IPS-18a (cell line): ENCODE results near the gene MGMT.

ENCODE experiments used
- H3K27ac ChIP-seq: one replicate; pipeline ENCODE4 v1.5.1; 2013; ENCODE audit warnings: low read length
- H3K27me3 ChIP-seq: one replicate; pipeline ENCODE4 v1.6.1; 2013; ENCODE audit warnings: mild to moderate bottlenecking, low read length; ENCODE audit not compliant: control insufficient read depth, insufficient read depth
- H3K36me3 ChIP-seq: one replicate; pipeline ENCODE4 v1.6.1; 2013; ENCODE audit warnings: low read depth, low read length; ENCODE audit not compliant: control insufficient read depth
- H3K4me1 ChIP-seq: one replicate; pipeline ENCODE4 v1.6.1; 2013; ENCODE audit warnings: low read depth, low read length; ENCODE audit not compliant: control insufficient read depth
- H3K4me3 ChIP-seq: one replicate; pipeline ENCODE4 v1.5.1; 2013; ENCODE audit warnings: low read length
- H3K9ac ChIP-seq: one replicate; pipeline ENCODE4 v1.6.1; 2013; ENCODE audit warnings: mild to moderate bottlenecking, low read length, moderate library complexity
- H3K9me3 ChIP-seq: one replicate; pipeline ENCODE4 v1.6.1; 2013; ENCODE audit warnings: low read depth, low read length; ENCODE audit not compliant: control insufficient read depth

MGMT gene

DNA sequence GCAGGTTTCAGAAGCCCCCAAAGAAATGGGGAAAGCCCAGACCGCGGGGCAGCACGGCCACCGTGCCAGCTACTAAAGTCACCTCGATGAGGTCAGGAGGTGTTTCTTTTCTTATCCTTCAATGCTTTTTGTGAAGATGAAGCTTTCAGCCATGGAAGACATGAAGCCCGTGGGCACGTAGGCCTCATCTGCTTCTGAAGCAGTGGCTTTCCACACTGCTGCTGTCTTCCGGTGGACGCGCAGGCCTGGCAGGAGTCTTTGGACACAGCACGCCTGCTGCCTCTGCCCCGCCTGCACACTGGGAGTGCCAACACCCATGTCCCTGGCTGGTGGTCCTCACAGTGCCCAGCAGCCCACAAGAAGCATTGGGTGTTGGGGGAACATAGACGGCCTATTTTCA is 311.5 kb downstream of the MGMT start:
- Histone ChIP-seq H3K4me1 (no peaks in the 10 kb centered on the region), H3K4me3 (no peak overlapping the region), H3K9me3 (no peaks in the 10 kb centered on the region), H3K36me3 (no peaks in the 10 kb centered on the region), H3K27ac (no peak overlapping the region), H3K27me3 (no peaks in the 10 kb centered on the region), H3K9ac (no peak overlapping the region)

DNA sequence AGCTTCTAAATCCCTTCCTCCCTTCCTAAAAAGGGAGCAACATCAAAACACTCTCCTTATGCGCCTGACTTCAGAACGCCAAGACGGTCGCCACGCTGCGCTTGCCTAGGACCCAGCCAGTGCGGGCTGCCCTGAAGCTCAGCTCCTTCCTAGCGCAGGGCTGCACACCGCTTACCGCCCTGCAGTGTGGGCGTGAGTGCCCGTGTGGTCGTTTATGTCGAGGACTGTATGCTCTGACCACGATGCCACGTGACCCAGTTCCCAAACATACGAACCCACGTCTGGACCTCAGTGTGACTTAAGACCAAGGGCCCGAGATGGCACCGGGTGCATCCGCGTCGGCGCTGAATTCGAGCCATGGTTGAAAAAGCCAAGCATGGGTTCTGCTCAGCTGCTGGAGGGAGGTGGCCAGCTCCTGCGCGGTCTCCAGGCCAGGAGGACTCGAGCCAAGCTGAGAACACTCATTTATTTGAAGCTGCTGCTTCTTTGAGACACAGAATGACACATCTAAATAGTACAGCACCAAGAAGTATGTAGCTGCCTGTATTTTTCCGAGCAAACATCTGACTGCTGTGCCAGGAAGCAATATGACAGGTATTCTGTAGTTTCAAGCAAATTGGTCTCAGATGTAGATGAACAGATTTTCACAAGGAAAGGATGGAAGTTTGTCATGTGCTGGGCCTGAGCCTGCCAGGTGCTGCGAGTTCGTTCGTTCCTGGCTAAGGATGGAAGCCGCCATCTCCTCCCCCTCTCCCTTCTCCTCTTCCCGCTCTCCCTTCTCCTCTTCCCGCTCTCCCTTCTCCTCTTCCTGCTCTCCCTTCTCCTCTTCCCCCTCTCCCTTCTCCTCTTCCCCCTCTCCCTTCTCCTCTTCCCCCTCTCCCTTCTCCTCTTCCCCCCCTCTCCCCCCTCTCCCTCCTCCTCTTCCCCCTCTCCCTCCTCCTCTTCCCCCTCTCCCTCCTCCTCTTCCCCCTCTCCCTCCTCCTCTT is 312.4 kb downstream of the MGMT start:
- Histone ChIP-seq H3K27me3 (no peaks in the 10 kb centered on the region), H3K27ac (no peak overlapping the region), H3K36me3 (no peaks in the 10 kb centered on the region), H3K4me3 (no peak overlapping the region), H3K4me1 (no peaks in the 10 kb centered on the region), H3K9ac (no peak overlapping the region), H3K9me3 (no peaks in the 10 kb centered on the region)

DNA sequence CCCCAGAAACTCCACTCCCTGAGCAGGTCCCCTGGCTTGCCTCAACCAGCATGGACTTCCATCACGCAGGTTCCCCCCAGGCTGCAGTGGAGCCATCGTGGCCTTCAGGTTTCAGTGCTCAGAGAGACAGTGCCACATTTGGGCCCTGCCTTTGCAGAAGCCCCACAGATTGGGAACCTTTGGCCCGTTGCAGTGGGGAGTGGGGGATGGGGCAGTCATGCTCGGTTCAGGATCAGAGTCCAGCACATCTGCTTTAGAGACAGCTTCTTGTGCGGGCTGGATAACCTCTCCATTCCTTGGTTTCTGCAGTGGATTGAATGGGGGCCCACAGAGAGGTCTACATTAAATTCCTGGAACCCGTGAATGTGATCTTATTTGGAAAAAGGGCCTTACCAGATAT is 313.2 kb downstream of the MGMT start:
- Histone ChIP-seq H3K9ac (no peak overlapping the region), H3K27ac (no peak overlapping the region), H3K4me1 (no peaks in the 10 kb centered on the region), H3K9me3 (no peaks in the 10 kb centered on the region), H3K4me3 (no peak overlapping the region), H3K36me3 (no peaks in the 10 kb centered on the region), H3K27me3 (no peaks in the 10 kb centered on the region)

DNA sequence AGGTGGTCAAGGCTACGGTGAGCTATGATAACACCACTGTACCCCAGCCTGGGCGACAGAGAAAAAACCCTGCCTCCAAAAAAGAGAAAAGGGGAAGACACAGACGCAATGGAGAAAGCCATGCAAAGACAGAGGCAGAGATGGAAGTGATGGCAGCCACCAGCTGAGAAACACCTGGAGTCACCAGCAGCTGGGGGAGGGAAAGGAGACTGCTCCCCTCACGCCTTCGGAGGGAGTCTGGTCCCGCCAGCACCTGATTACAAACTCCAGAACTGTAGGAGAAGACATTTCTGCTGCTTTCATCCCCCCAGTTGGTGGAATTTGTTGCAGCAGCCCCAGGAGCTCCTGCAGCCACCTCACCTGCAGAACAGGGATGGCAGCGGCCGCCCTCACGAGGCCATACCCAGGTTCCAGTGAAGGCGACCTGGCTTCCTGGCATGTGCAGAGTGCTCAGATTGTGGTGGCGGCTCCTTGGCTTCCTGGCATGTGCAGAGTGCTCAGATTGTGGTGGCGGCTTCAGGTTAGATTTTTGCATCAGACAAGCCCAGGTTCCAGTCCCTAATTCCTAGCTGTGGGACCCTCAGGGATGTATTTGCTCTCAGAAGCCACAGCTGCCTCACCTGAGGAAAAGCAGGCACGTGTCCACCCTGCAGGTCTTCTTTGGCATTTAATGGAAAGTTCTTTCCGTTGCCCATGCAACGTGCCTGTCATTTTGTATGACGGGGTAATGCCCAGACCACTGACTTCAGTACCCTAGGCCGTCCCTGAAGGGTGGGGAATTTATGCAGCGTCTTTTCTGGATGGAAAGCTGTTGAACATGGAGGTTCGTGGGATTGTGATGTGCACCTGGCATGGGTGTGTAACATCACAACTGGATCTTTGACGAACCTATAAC is 314.1 kb downstream of the MGMT start:
- Histone ChIP-seq H3K4me3 (no peak overlapping the region), H3K27me3 (no peaks in the 10 kb centered on the region), H3K9me3 (no peaks in the 10 kb centered on the region), H3K9ac (no peak overlapping the region), H3K27ac (no peak overlapping the region), H3K36me3 (no peaks in the 10 kb centered on the region), H3K4me1 (no peaks in the 10 kb centered on the region)

DNA sequence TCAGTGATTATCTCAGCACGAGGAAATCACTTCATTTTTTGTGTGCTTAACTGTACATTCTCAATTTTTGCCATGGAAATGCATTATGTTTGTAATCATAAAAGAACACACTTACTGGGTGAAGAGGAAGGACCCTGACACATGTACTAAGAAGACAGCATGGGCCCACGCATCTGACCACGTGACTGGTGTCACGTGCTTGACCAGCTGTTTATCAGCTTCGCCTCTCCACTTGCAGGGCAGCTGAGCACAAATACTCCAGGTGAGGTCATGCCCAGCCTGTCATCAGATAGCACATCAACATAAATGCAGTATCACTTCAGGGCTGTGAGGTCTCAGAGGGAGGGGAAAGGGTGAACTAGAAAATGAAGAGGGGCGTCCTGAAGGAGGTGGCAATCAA is 317.2 kb downstream of the MGMT start:
- Histone ChIP-seq H3K36me3 (no peaks in the 10 kb centered on the region), H3K4me1 (no peaks in the 10 kb centered on the region), H3K27ac (no peak overlapping the region), H3K27me3 (no peaks in the 10 kb centered on the region), H3K9me3 (no peaks in the 10 kb centered on the region), H3K9ac (no peak overlapping the region), H3K4me3 (no peak overlapping the region)

DNA sequence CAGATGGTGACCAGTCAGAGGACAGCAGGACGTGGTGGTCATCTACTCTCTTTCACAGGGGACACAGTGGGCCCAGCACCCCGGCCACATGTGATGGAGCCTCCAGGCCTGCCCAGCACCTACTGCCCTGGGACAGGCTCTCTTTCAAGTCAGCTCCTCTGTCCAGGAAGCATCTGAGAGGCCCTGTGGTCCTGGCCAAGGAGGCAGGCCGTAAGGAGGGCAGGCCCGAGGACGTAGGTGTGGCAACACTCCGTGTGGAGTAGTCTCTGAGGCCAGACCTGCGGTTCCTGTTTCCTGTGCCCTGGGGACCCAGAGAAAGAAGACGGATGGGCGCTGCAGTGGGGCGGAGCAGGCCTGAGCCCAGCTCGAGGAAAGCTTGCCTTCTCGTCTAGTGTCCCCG is 317.9 kb downstream of the MGMT start:
- no peak overlapping the region for H3K4me3 ChIP-seq
- no peak overlapping the region for H3K27ac ChIP-seq
- H3K4me1 ChIP-seq = no peaks in the 10 kb centered on the region
- H3K27me3 ChIP-seq = no peaks in the 10 kb centered on the region
- no peaks in the 10 kb centered on the region for H3K36me3 ChIP-seq
- H3K9ac ChIP-seq = no peak overlapping the region
- no peaks in the 10 kb centered on the region for H3K9me3 ChIP-seq

DNA sequence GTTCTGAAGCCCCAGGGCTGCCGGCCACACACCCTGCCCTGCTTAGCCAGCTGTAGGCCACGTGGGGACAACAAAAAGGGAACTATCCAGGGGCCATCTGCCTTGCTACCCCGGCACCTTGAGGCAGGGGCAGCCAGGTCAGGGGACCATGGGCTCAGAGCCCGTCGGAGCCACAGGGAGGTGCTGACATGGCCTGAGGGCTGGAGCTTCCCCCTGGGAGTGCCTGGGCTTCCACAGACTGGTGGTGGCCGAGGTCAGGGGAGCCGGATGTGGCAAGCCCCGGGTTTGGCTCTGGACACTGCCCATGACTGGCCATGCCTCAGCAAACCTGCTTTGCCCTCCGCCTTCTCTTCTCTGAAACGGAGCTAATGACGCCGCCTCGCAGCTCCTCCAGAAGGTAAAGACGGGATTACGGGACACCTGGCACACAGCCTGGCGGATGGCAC is 318.5 kb downstream of the MGMT start:
- Histone ChIP-seq H3K36me3 (no peaks in the 10 kb centered on the region), H3K9ac (no peak overlapping the region), H3K27me3 (no peaks in the 10 kb centered on the region), H3K9me3 (no peaks in the 10 kb centered on the region), H3K4me1 (no peaks in the 10 kb centered on the region), H3K27ac (no peak overlapping the region), H3K4me3 (no peak overlapping the region)

DNA sequence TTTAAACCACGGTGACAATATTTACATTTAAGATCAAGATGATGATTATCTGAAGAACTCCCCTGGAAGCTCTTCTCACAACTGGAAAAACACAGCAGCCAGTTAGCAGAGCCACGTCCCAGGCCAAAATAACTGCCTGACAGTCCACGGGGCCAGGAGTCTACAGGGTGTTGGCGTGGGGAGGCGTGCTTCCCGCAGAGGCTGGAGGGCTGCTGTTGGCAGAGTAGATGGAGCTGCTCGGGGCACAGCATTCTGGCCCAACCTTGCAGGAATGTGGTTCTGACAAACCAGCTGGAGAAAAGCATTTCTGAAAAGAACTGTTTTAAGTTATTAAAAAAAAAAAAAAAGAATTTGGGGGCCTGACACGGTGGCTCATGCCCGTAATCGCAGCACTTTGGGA is 319.2 kb downstream of the MGMT start:
- H3K4me3 ChIP-seq = no peak overlapping the region
- H3K9me3 ChIP-seq = no peaks in the 10 kb centered on the region
- H3K4me1 ChIP-seq = no peaks in the 10 kb centered on the region
- no peaks in the 10 kb centered on the region for H3K27me3 ChIP-seq
- H3K36me3 ChIP-seq = no peaks in the 10 kb centered on the region
- H3K9ac ChIP-seq = no peak overlapping the region
- H3K27ac ChIP-seq = no peak overlapping the region

DNA sequence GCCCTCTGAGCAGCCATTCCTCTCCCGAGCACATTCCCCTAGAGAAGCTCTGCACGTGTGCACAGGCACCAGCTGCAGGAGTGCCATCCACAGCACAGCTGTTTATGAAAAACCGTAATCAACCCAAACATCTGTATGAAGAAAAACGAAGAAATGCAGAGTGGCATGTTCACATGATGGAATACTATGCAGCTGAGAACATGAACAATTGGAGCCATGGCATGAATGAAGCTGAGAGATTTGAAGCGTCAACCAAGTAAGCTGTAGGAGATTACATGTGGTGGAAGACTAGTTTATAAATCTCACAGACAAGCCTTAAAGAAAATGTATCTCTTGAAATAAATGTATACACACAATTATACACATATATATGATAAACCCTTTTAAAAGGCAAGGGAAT is 320.5 kb downstream of the MGMT start:
- no peaks in the 10 kb centered on the region for H3K9me3 ChIP-seq

DNA sequence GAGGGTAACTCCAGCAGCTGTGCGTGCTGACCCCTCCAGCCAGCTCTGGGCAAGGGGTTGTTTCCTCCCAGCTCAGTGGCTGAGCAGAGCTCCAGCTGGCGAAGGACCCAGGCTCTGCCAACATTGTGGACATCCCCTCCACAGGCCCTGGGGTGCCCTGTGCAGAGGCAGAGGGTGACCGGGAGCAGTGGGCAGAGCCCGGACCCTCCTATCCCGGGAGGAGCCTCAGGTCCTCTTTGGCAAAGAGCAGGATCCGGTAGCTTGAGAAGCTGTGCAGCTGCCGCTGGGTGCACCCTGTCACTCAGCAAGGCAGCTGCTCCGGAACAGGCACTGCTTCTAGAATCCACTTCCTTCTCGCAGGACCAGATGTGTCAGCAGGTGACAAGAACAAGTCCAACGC is 321.2 kb downstream of the MGMT start:
- no peaks in the 10 kb centered on the region for H3K36me3 ChIP-seq
- H3K9ac ChIP-seq = no peak overlapping the region
- H3K4me3 ChIP-seq = no peak overlapping the region
- no peaks in the 10 kb centered on the region for H3K4me1 ChIP-seq
- no peak overlapping the region for H3K27ac ChIP-seq
- H3K9me3 ChIP-seq = no peaks in the 10 kb centered on the region
- no peaks in the 10 kb centered on the region for H3K27me3 ChIP-seq

More for the DNA sequence above, 320.5 kb downstream of the MGMT start:
- no peak overlapping the region for H3K9ac ChIP-seq
- no peaks in the 10 kb centered on the region for H3K4me1 ChIP-seq
- H3K27me3 ChIP-seq = no peaks in the 10 kb centered on the region
- no peak overlapping the region for H3K4me3 ChIP-seq
- no peaks in the 10 kb centered on the region for H3K36me3 ChIP-seq
- no peak overlapping the region for H3K27ac ChIP-seq

DNA sequence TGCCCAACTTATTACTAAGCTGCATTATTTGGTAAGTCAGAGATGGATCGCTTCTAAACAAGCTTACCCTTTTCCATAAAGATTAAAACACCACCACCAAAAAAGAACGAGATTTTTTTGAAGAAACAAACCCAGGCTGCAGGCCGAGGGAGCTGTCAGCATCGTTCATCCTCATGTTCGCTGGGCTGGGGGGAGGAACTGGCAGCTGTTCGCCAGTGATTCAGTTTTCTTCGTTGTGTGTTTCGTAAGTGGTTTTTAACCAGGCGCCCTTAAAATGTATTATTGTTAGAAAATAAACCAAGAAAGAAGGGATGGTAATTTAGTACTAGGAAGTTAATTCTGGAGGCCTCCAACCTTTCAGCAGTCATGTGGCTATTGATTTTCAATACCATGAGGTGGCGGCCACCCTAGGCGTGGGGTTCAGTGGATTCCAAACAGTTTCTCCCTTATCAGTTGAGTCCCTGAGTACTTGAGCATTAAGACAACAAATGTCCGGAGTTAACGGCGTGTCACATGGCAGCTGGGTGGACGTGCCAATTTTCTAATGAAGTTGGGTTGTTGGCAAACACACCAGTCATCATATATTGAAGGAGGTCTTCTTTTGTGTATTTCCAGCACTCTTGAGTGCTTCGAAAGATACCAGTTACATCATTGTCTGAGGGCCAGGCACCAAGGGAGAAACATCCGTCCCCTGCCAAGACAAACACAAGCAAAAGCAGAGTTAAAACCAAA is 323.8 kb downstream of the MGMT start:
- no peaks in the 10 kb centered on the region for H3K27me3 ChIP-seq
- no peaks in the 10 kb centered on the region for H3K9me3 ChIP-seq
- no peak overlapping the region for H3K27ac ChIP-seq
- H3K36me3 ChIP-seq = no peaks in the 10 kb centered on the region
- H3K4me1 ChIP-seq = no peaks in the 10 kb centered on the region
- no peak overlapping the region for H3K4me3 ChIP-seq
- H3K9ac ChIP-seq = no peak overlapping the region
